HG03558 (cell line): ENCODE measurements around the gene GALNT9.
"Not testable (repeated sequence)": the region's sequence is repeated elsewhere in the genome, so short reads cannot be mapped to it uniquely, and the experiment has no call there.

ENCODE experiments used
- ATAC-seq: cut with Tn5 transposase; IDR thresholded peaks from one replicate; pipeline ENCODE4 v1.9.1; 2021; ENCODE audit warnings: moderate number of reproducible peaks; ENCODE audit not compliant: unreplicated experiment; ENCODE audit errors: extremely low read depth

GALNT9 gene

GRCh38 chr12:132209619-132210222 is 119.7 kb downstream of the GALNT9 start:
- ATAC-seq = no peak

GRCh38 chr12:132208153-132208823 is 121.1 kb downstream of the GALNT9 start:
- ATAC-seq = no peak

GRCh38 chr12:132207083-132207775 is 122.2 kb downstream of the GALNT9 start:
- no peak for ATAC-seq

GRCh38 chr12:132206046-132206434 is 123.3 kb downstream of the GALNT9 start:
- ATAC-seq = no peak

- ATAC-seq = no peak
These were observed 123.9 kb downstream of the GALNT9 start for GRCh38 chr12:132205271-132206045.

DNA sequence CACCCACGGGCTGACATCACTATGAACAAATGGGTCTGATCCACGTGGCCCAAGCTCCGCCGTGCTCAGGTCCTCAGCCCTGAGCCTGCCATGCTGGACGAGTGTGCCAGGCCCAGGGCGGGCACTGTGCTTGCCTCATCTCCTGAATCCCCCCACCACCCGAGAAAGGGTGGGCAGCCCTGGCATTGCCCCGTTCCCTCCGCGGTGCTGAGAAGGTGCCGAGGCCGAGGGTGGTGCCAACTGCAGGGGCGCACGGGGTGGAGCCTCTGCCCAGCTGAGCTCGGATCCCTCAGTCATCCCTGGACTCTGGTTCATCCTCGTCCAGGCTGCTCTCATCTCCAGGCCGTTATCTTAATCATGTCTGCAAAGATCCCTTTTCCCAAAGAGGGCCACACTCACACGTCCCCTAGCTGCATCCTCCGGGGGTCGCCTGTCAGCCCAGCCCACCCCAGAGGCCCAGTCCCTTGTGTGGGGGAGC is 124.6 kb downstream of the GALNT9 start:
- ATAC-seq = no peak

DNA sequence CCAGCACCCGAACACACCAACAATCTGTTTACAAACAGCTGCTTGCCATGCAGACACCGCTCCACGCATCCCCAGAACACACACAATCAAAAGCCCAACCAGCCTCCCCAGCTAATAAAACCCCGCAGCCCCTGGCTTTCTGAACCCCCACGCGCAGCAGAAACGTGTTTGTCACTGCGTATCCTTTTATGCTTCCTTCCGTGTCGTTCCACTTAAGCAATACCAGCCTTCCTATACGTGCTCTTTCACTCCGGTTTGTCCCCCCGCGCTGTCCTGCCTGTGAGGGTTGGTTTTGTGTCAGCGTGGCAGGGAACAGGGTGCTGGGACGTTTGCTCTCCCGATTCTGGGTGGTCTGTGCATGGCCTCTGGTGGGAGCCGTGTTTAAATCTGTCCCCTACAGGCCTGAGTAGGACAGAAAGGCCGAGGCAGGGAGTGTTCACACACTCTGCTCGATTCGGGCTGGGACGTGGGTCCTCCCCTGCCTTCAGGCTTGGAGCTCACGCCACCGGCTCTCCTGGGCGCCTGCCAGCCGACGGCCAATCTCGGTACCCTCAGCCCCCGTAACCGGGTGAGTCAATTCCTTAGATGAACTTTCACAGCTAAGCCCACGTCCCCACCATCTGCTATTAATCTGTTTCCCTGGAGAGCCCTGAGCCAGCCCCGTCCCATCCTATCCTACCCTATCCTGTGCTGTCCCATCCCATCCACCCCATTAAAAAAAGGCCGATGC is 125.2 kb downstream of the GALNT9 start:
- ATAC-seq = no peak

GRCh38 chr12:132202929-132203721 is 126.3 kb downstream of the GALNT9 start:
- ATAC-seq = no peak

- ATAC-seq = no peak
These were observed 127.8 kb downstream of the GALNT9 start for GRCh38 chr12:132201391-132202120.

DNA sequence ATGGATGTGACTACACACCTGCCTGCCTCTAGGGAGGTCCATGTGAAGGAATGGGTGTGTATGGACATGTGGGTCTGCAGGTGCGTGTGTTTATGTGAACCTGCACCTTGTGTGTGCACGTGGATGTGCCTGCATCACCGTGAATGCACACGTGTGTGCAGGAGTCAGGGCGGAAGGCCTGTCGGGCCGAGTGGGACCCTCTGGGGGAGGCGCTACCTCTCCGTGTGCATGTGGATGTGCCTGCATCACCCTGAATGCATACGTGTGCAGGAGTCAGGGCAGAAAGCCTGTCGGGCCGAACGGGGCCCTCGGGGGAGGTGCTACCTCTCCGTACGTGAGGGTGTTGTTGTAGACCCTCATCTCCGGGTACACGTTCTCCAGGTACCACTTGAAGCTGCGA is 128.6 kb downstream of the GALNT9 start:
- ATAC-seq = no peak

DNA sequence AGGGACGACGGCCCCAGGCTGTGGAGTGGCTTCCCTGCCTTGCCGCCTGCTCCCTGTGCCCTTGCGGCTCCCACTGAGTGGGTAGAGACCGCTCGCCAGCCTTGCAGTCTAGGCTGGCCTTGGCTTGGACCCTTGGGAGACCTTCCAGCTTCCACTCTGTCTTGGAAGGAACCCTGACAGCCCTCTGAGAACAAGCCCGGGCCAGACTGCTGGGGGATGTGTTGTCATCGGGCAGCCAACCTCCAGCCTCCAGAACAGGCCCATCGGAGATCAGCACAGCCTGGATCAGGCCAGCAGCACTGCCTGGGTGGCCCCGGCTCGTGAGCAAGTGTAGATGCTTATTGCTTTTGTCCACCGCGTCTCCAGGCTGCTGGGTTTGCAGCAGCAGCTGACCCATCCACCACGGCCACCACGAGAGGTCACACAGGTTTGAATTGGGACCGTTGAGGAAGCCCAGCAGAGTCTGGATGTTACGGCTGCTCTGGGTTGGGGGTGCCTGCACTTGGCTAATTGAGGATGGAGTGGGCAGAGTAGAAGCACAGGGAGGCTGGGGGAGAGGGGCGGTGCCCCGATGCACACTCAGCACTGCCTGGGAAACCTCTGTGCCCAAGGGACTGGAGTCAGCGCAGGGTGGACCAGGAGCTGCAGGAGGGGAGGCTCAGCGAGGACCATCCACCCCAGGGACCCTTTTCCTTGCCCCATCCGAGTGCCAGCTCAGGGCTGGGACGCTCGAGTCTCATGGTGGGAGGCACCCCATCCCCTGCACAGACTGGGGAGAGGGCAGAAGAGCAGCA is 129.7 kb downstream of the GALNT9 start:
- ATAC-seq = no peak

DNA sequence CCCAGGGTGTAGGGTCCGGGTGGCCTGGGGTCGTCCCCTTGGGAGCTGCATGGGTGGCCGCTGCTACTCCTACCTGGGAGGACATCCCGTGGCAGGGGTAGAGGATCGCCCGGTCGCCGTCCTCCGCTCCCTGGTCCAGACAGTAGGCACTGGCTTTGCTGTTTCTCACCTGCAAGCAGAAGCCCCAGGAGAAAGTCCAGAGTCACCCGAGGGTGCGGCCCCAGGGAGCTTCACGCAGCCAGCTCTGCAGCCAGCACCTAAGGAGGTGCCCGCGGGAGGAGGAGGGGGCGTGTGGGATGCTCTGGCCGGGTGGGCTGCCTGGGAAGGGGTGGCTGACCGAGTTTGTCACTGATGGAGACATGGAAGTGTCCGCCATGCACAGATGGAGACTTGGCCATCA is 130.3 kb downstream of the GALNT9 start:
- ATAC-seq = no peak

GRCh38 chr12:132197581-132198354 is 131.6 kb downstream of the GALNT9 start:
- ATAC-seq = no peak

DNA sequence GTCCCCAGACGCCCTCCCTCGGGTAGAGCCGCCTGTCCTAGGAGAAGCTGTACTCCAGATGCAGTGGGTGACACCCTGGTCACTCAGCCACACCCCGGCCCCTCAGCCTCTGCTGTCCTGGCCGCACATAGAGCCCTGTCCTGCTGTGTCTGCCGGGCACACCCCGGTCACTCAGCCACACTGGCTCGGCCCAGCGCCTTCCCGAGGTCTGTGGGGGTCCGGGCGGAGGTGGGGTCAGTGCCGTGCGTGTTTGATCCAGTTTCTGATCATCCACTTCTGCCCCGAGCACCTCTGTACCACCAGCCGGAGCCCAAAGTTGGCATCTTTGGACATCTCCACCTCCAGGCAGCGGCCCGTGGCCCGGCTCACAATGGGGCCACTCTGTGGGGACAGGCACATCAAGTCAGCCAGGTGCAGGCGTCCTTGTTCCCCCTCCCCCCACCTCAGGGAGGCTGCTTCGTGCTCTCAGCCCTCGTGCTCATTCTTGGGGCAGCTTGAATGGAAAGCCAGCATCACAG is 132.5 kb downstream of the GALNT9 start:
- no peak for ATAC-seq

DNA sequence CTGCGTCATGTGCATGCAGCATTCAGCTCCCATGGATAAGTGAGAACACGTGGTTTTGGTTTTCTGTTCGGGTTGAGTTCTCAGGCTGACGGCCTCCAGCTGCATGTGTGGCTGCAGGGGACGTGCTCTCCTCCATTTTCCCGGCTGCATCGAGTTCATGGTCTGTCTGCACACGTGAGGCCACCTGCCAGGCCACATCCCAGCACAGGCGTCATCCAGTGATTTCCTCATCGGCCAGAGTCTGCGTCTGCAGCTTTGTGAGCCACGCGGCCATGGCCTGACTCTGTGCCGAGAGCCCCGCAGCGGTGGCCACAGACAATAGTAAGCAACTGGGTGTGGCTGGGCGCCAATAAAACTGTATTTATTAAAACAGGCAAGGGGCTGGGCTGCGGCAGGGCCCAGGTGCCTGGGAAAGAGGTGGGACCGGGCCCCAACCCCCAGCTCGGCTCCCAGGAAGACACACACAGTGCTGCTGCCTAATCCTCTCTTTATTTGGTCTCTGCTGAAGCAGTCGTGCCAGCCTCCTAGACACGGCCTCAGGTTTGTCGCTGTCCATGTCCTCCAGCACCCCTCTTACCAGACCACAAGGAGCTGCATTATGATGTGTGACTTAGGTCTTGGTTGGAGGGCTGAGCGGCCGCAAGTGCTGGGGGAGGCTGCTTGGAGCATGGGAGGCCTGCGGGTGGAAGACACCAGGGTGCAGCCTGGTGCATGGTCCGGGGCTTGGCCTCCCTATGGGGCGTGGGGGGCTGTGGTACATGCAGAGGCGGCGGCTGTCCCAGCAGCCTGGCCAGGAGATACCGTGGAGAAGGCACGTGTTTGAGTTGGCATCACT is 133.1 kb downstream of the GALNT9 start:
- no peak for ATAC-seq

GRCh38 chr12:132195242-132195641 is 134.1 kb downstream of the GALNT9 start:
- ATAC-seq = not testable (repeated sequence)
